IPS-15b (cell line): ENCODE data around the gene TGFBI.

Experiments used
- H3K27me3 ChIP-seq: one replicate; pipeline ENCODE4 v1.6.1; 2013; ENCODE audit warnings: low read length; ENCODE audit not compliant: control insufficient read depth, insufficient read depth
- H3K36me3 ChIP-seq: one replicate; pipeline ENCODE4 v1.6.1; 2013; ENCODE audit warnings: low read length; ENCODE audit not compliant: control insufficient read depth, insufficient read depth
- H3K4me1 ChIP-seq: one replicate; pipeline ENCODE4 v1.6.1; 2013; ENCODE audit warnings: mild to moderate bottlenecking, low read length; ENCODE audit not compliant: control insufficient read depth, insufficient read depth
- H3K4me3 ChIP-seq: one replicate; pipeline ENCODE4 v1.5.1; 2013; ENCODE audit warnings: low read depth, low read length
- H3K9ac ChIP-seq: one replicate; pipeline ENCODE4 v1.6.1; 2013; ENCODE audit warnings: low read depth, mild to moderate bottlenecking, low read length
- H3K9me3 ChIP-seq: one replicate; pipeline ENCODE4 v1.6.1; 2013; ENCODE audit warnings: mild to moderate bottlenecking, low read length; ENCODE audit not compliant: control insufficient read depth, insufficient read depth

The TGFBI gene

DNA sequence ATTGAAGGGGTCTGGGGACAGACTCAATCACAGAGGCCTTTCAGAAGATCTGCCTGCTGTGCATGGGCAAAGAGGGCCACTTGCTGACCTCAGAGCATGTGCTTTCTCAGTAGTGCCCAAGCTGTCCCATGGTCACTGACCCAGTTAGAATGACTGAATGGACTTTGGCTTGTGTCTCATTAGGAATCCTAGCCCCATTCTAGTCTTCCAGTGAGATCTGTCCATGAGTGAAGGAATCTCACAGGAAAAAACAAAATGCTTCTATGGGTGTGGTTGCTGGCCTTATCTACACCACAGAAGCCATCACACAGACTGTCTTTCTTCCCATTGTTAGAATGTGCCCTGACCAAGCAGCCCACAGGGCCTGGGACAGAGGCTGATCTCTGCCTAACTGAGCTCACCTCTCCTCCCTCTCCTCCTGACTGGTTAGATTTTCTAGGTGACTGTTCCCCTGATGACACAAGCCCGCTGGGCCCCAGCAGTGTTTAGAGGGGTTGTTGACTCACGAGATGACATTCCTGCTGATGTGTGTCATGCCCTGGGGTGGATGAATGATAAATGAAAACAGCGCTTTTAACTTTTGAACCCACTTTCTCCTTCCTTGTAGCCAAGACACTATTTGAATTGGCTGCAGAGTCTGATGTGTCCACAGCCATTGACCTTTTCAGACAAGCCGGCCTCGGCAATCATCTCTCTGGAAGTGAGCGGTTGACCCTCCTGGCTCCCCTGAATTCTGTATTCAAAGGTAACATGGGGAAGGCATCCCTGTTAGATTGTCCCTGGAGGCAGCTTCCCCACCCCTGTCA is 24.8 kb downstream of the TGFBI start:
- no peak overlapping the region for H3K4me3 ChIP-seq
- H3K9ac ChIP-seq: no peak overlapping the region
- no peaks in the 10 kb centered on the region for H3K27me3 ChIP-seq
- peaks cover 7% of the 10 kb centered on the region for H3K4me1 ChIP-seq
- H3K36me3 ChIP-seq: no peaks in the 10 kb centered on the region
- H3K9me3 ChIP-seq: no peaks in the 10 kb centered on the region

DNA sequence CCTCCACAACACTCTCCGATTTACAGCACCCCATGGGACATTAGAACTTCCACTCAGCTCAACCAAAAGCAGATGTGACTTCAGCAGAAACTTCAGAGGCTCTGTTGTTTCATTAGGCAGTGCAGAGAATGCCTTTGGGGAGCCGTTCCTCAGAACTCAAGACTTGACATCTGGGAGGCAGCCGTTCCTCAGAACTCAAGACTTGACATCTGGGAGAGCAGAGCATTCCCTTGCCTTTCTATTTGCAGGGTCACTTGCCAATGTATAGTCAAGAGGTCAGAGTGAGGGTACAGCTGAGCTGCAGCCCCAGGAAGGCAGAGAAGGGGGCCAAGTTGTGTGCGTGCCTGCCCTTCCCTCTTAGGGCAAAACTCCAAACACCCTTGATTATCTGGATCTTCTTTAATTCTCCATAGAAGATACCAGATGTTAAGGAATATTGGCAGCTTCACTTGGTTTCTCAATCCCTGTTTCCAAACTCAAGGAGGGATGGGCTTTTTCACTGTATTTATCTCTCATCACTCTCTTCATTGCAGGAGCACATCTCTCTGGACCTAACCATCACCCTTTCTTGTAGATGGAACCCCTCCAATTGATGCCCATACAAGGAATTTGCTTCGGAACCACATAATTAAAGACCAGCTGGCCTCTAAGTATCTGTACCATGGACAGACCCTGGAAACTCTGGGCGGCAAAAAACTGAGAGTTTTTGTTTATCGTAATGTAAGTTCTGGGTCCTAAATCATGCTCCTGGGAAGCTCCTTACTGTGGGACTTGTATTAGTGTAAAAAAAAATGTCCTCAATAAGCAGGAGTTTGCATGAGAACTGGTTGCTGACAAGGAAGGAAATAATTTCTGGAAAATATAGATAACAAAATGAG is 25.6 kb downstream of the TGFBI start:
- H3K36me3 ChIP-seq: no peaks in the 10 kb centered on the region
- H3K4me1 ChIP-seq: peaks cover 7% of the 10 kb centered on the region
- no peak overlapping the region for H3K9ac ChIP-seq
- no peak overlapping the region for H3K4me3 ChIP-seq
- H3K27me3 ChIP-seq: no peaks in the 10 kb centered on the region
- no peaks in the 10 kb centered on the region for H3K9me3 ChIP-seq

DNA sequence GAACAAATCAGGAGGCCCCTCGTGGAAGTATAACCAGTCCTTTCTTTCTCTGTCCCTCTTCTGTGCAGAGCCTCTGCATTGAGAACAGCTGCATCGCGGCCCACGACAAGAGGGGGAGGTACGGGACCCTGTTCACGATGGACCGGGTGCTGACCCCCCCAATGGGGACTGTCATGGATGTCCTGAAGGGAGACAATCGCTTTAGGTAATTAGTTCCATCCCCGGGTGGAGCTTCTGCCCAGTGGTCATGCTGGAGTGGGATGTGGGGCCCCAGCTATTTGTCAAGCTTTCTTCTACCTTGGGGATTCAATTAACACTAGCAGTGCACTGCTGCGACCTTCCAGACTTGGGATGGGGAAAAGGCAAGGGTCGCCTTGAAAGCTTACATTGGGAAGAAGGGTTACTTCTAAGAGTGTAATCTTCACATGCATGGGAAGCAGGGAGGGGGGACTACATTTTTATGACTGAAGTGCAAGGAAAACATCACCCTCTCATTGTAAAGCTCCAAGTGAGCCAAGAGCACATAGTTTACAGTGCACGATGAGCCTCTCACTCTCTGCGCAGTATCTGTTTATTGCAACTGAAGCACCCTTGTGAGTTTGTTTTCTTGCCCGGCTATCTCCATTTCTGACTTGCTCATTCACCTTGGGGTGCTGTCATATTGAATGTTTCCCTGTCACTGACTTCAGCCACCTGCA is 27.0 kb downstream of the TGFBI start:
- no peaks in the 10 kb centered on the region for H3K27me3 ChIP-seq
- peaks cover 7% of the 10 kb centered on the region for H3K4me1 ChIP-seq
- no peak overlapping the region for H3K9ac ChIP-seq
- no peaks in the 10 kb centered on the region for H3K36me3 ChIP-seq
- no peaks in the 10 kb centered on the region for H3K9me3 ChIP-seq
- no peak overlapping the region for H3K4me3 ChIP-seq

DNA sequence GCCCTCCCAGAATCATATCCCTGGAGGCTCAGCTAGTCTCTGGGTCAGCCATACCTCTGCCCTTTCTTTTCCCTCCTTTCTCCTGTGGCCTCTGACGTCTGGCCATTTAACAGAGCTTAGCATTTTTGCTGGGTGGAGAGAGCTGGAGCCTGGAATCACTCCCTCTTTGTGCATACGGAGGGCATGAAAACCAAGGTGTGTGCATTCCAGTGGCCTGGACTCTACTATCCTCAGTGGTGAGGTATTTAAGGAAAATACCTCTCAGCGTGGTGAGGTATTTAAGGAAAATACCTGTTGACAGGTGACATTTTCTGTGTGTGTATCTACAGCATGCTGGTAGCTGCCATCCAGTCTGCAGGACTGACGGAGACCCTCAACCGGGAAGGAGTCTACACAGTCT is 27.5 kb downstream of the TGFBI start:
- Histone ChIP-seq H3K36me3 (no peaks in the 10 kb centered on the region), H3K9ac (no peak overlapping the region), H3K4me3 (no peak overlapping the region), H3K27me3 (no peaks in the 10 kb centered on the region), H3K9me3 (no peaks in the 10 kb centered on the region), H3K4me1 (peaks cover 7% of the 10 kb centered on the region)

DNA sequence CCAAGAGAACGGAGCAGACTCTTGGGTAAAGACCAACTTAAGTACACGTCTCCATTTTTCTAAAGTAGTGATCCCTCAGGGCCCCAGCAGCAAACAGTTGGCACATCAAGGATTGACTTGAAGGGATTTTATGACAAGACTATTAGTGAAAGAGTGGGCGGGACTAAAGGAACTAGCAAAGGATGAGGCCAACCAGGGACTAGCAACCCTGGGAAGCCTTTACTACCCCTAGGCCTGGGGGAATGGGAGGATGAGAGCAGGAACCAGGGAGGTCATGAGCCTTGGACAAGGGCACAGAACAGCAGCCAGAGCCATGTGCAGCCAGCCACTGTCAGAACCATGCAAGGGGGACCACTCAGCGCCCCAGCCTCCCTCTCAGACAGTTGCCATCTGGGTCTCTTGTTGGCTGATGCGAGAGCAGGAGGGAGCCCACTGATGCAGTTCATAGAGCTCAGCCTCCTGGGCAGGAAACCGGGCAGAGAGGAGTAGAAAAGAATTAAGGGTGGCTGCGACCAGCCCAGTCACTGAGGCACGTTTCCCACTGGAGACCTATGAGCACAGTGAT is 28.1 kb downstream of the TGFBI start:
- H3K4me1 ChIP-seq: peaks cover 7% of the 10 kb centered on the region
- H3K4me3 ChIP-seq: no peak overlapping the region
- H3K9me3 ChIP-seq: no peaks in the 10 kb centered on the region
- no peaks in the 10 kb centered on the region for H3K36me3 ChIP-seq
- no peaks in the 10 kb centered on the region for H3K27me3 ChIP-seq
- no peak overlapping the region for H3K9ac ChIP-seq

DNA sequence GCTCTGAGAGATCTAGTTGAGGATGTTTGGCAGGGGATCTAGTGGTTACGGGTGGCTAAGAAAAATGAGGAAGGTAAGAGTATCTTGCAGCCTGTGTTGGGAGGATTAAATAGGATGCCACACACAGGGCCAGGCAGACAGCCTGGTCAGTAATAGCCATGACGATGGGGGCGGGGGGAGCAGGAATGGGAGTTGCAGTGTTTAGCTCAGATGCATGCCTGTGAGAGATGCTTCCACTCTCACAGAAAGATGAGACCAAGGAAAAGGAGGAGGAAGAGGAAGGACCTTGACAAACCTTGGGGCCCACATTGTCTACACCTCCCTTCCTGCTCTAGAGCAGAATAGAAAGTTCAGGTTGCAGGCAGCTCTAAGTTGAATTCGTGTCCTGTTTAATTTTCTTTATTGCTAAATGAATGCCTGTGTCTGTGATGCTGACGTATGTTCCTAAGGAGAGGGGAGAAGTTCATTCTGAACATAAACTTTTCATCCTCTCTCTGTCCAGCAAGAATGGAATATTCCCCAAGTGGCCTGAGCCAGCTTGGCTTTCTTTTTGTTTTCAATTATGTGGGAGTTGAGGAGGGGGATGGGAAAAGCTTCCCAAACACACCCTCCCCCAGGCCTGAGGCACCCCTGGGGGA is 28.7 kb downstream of the TGFBI start:
- H3K4me1 ChIP-seq: peaks cover 7% of the 10 kb centered on the region
- no peak overlapping the region for H3K9ac ChIP-seq
- H3K27me3 ChIP-seq: no peaks in the 10 kb centered on the region
- H3K36me3 ChIP-seq: no peaks in the 10 kb centered on the region
- no peak overlapping the region for H3K4me3 ChIP-seq
- no peaks in the 10 kb centered on the region for H3K9me3 ChIP-seq

DNA sequence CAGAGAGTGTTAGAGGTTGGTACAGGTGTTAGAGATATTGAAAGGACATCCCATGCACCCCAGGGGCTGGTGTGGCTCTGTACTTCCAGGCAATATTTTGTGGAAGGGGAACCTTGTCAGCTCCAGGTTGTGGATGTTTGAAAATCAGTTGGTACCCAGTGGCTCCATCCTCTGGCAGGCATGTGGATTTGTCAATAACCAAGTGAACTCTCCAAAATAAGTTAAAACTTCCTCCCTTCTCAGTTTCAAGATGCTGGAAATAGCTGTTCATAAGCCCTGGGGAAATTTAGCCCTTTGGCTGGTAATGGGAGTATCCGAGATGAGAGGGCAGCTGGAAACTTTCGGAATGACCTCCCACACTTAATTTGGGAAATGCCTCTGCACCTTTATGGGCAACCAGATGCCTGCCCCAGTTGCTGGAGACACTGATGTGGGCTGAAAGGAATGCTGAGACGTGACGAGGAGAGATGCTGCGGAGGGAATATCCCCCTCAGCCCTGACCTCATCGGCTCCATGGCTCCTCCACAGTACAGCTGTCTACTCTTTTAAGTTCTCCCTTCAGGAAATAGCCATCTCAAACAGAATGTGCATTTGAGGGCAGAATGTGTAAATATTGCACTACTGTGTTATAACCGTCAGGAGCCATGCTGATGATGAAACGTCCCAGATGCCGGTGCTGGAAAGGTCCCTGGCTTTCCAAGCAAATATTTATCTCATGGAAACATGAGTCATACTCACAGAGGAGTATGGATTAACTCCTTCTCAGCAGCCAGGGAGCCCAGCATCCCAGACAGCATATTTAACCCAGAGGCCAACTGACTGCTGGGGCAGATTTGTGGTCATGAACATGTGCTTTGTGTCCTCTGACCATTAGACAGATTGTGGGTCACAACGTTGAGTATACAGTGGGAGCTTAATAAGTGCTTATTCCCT is 29.5 kb downstream of the TGFBI start:
- H3K9ac ChIP-seq: no peak overlapping the region
- no peak overlapping the region for H3K4me3 ChIP-seq
- peaks cover 7% of the 10 kb centered on the region for H3K4me1 ChIP-seq
- no peaks in the 10 kb centered on the region for H3K27me3 ChIP-seq
- H3K36me3 ChIP-seq: no peaks in the 10 kb centered on the region
- no peaks in the 10 kb centered on the region for H3K9me3 ChIP-seq

DNA sequence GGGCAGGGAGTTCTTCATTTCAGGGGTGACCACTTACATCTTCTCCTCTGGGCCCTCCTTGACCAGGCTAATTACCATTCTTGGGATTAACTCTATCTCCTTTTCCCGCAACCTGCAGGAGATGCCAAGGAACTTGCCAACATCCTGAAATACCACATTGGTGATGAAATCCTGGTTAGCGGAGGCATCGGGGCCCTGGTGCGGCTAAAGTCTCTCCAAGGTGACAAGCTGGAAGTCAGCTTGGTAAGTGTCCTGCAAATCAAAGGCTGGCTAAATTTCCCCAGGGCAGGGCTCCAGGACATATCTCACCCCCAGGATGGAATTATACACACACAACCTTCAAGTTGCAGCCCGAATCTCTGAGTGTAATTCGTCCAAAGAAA is 30.2 kb downstream of the TGFBI start:
- no peaks in the 10 kb centered on the region for H3K27me3 ChIP-seq

DNA sequence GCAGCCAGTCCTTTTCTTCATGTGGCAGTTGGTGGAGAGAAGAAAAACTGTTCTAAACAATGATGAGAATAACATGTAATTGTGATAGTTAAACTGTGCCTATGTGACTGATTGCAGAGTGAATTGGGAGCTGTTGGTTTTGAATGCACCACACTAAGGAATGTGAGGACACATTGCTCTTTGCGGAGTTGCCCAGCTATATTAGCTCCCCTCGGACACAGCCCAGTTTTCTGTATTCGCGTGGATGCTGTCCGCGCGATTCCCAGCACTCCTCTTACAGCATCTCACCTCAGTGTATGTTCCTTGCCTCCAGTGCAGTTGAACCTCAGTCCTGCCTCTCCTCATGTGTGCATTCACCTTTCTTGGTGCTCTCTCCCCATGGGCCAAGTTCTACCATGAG is 32.2 kb downstream of the TGFBI start:
- peaks cover 7% of the 10 kb centered on the region for H3K4me1 ChIP-seq
- no peak overlapping the region for H3K4me3 ChIP-seq
- H3K9me3 ChIP-seq: no peaks in the 10 kb centered on the region
- H3K36me3 ChIP-seq: no peaks in the 10 kb centered on the region
- H3K9ac ChIP-seq: no peak overlapping the region
- H3K27me3 ChIP-seq: no peaks in the 10 kb centered on the region

More for the DNA sequence above, 30.2 kb downstream of the TGFBI start:
- Histone ChIP-seq H3K4me1 (peaks cover 7% of the 10 kb centered on the region), H3K4me3 (no peak overlapping the region), H3K36me3 (no peaks in the 10 kb centered on the region), H3K9me3 (no peaks in the 10 kb centered on the region), H3K9ac (no peak overlapping the region)

DNA sequence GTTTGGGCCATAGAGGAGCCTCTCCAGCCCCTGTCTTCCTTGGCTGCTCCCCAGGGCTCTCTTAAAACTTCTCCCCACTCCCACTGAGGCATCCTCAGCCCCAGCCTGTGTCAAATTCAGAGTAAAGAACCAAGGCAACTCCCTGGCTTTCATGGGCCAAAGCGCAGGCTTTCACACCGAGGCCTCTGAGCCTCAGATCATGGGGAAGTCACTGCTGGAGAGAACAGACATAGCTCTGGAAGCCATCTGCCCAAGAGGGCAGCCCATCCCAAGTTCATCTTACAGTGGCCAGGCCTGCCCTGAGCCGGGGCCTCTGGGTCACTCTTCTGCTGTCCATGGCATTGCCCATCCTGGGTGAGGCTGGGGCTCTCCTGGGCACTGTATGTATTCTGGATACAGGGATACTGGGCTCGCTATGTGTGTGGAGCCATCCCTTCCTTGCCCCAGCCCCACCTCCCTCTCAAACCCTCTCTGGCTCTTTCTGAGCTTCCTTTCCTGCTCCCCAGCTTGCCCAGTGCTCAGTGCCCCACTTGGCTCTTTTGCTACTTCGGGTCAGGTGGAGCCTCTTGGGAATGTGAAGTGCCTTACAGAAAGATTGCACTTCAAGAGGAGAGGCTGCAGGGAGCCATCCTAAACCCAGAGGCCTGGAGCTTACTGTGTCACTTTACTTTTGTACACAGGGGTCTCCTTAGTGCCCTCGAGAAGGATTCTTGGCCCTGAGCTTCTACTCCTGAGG is 33.0 kb downstream of the TGFBI start:
- Histone ChIP-seq H3K36me3 (no peaks in the 10 kb centered on the region), H3K27me3 (no peaks in the 10 kb centered on the region), H3K9ac (no peak overlapping the region), H3K4me1 (peaks cover 7% of the 10 kb centered on the region), H3K9me3 (no peaks in the 10 kb centered on the region), H3K4me3 (no peak overlapping the region)
